DND-41 (cell line): ENCODE measurements around the gene GRIN1.

Experiments used
- ATAC-seq: fragments of 200-7000 bp; cut with Tn5 transposase; 3 replicates; pipeline ENCODE4 v1.9.1; 2021; ENCODE audit warnings: low read depth; ENCODE audit not compliant: insufficient read depth
- DNase-seq: peaks from one replicate; pipeline ENCODE4 v3.0.0-alpha.2; 2020
- H2AFZ ChIP-seq: 2 replicates; pipeline ENCODE4 v1.6.0; 2012; ENCODE audit warnings: low read depth, low read length
- H3K27ac ChIP-seq: 2 replicates; pipeline ENCODE4 v1.5.1; 2012; ENCODE audit warnings: low read length, inconsistent platforms
- H3K27me3 ChIP-seq: fragments of 200-600 bp; sonication (generic); 2 replicates; pipeline ENCODE4 v1.6.0; 2012; ENCODE audit warnings: low read length, mild to moderate bottlenecking, inconsistent platforms; ENCODE audit not compliant: insufficient read depth, poor library complexity
- H3K36me3 ChIP-seq: 2 replicates; pipeline ENCODE4 v1.5.1; 2012; ENCODE audit warnings: low read length, inconsistent platforms; ENCODE audit not compliant: insufficient read depth
- H3K4me1 ChIP-seq: 2 replicates; pipeline ENCODE4 v1.5.1; 2012; ENCODE audit warnings: mild to moderate bottlenecking, low read length; ENCODE audit not compliant: insufficient read depth
- H3K4me2 ChIP-seq: 2 replicates; pipeline ENCODE4 v1.6.0; 2012; ENCODE audit warnings: mild to moderate bottlenecking, moderate library complexity, low read length, inconsistent platforms; ENCODE audit not compliant: insufficient read depth
- H3K4me3 ChIP-seq, 2 experiments: fragments of 200-600 bp in 1 of 2; shearing (Covaris generic) in 1 of 2; 2 replicates each; pipeline ENCODE4 v1.5.1; 2012 to 2016; ENCODE audit warnings: inconsistent platforms in 2 of 2, low read length in 2 of 2, mild to moderate bottlenecking in 2 of 2, low read depth in 1 of 2, moderate library complexity in 1 of 2
- H3K79me2 ChIP-seq: 2 replicates; pipeline ENCODE4 v1.6.0; 2012; ENCODE audit warnings: low read length, inconsistent platforms; ENCODE audit not compliant: insufficient read depth
- H3K9ac ChIP-seq: 2 replicates; pipeline ENCODE4 v1.6.0; 2012; ENCODE audit warnings: low read depth, mild to moderate bottlenecking, inconsistent platforms, low read length, moderate library complexity
- H3K9me3 ChIP-seq: 2 replicates; pipeline ENCODE4 v1.5.1; 2012; ENCODE audit warnings: low read length, moderate library complexity, mild to moderate bottlenecking, inconsistent platforms; ENCODE audit not compliant: insufficient read depth, severe bottlenecking
- H4K20me1 ChIP-seq: 2 replicates; pipeline ENCODE4 v1.6.0; 2012; ENCODE audit warnings: low read length; ENCODE audit not compliant: insufficient read depth
- EZH2 ChIP-seq: IDR thresholded peaks from 3 replicates; pipeline ENCODE4 v1.6.1; 2012; ENCODE audit warnings: borderline replicate concordance, low read depth, mild to moderate bottlenecking, moderate library complexity, low read length, inconsistent platforms; ENCODE audit not compliant: severe bottlenecking
- TF ChIP-seq, protein P1 (sequence below): IDR thresholded peaks from 2 replicates; pipeline ENCODE4 v1.5.1; 2012; ENCODE audit warnings: borderline replicate concordance, low read length, moderate library complexity, mild to moderate bottlenecking; ENCODE audit not compliant: poor library complexity, severe bottlenecking; ENCODE audit errors: extremely low read depth

GRIN1 gene

DNA sequence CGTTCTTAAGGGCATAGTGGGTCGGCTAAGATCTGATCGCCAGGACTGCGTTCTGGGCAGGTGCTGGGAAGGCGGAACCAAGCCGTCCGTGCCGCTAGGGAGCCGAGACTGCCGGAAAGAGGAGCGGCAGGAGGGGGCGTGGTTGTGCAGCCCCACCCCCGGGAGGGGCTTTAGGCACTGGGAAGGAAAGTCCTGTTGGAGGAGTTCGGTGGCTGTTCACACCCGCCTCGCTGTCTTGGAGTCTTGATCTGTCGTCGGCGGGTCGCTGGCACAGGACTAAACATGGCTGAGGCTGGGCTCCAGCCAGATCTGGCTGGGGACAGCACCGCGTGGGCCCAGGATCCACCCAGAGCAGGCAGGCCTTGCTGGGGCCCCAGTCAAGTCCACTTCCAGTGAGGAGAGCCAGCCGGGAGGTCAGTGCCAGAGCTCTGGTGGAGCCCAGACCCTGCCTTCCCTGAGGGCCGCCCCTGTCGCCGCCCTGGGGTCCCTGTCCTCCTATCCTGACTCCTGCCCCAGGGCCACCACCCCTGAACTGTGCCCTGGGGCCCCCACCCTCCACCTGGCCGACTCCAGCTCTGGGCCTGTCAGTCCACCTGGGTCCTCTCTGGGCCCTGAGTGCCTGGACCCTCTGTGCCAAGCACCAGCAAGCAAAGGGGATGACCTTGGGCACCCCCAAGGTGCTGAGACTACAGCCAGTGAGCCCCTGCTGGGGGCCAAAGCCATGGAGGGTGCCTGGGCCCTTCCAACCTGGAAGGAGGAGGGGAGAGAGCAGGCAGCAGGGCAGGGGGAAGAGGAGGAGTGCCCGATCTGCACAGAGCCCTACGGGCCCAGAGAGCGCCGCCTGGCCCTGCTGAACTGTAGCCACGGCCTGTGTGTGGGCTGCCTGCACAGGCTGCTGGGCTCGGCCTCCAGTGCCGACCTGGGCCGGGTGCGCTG lies 78.6 kb downstream of the GRIN1 start:
- H3K27ac ChIP-seq: no peak overlapping the region

DNA sequence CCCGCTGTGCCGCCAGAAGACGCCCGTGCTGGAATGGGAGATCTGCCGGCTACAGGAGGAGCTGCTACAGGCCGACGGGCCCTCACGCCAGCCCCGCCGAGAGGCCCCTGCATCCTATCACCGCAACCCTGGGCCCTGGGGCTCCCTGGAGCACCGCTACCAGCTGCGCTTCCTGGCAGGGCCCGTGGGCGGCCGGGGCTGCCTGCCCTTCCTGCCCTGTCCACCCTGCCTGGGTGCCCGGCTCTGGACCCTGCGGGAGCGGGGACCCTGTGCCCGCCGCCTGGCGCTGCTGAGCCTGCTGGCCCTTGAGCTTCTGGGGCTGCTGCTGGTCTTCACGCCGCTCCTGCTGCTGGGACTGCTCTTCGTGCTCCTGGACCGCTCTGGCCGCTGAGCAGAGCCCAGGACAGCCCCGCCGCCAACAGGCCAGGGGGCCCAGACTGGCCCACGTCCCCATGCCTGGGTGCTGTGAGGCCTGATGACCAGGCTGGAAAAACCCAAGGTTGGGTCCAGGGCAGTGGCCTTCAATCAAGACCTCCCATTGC lies 79.3 kb downstream of the GRIN1 start:
- Histone ChIP-seq H2AFZ (no peak overlapping the region), H3K36me3 (peaks cover 24% of the 10 kb centered on the region), H3K27ac (no peak overlapping the region), H3K4me3 (no peak overlapping the region), H3K27me3 (no peaks in the 10 kb centered on the region), H3K9ac (no peak overlapping the region), H4K20me1 (no peaks in the 10 kb centered on the region; the same call in 1 of the 2 replicates), H3K4me2 (no peak overlapping the region), H3K79me2 (no peaks in the 10 kb centered on the region), H3K9me3 (no peaks in the 10 kb centered on the region), H3K4me1 (peaks cover 7% of the 10 kb centered on the region)
- ATAC-seq (no peak), DNase-seq (no peak)
- TF ChIP-seq, protein P1, sequence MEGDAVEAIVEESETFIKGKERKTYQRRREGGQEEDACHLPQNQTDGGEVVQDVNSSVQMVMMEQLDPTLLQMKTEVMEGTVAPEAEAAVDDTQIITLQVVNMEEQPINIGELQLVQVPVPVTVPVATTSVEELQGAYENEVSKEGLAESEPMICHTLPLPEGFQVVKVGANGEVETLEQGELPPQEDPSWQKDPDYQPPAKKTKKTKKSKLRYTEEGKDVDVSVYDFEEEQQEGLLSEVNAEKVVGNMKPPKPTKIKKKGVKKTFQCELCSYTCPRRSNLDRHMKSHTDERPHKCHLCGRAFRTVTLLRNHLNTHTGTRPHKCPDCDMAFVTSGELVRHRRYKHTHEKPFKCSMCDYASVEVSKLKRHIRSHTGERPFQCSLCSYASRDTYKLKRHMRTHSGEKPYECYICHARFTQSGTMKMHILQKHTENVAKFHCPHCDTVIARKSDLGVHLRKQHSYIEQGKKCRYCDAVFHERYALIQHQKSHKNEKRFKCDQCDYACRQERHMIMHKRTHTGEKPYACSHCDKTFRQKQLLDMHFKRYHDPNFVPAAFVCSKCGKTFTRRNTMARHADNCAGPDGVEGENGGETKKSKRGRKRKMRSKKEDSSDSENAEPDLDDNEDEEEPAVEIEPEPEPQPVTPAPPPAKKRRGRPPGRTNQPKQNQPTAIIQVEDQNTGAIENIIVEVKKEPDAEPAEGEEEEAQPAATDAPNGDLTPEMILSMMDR: no peak
- no peak for TF ChIP-seq EZH2

More for the DNA sequence above, 78.6 kb downstream of the GRIN1 start:
- Histone ChIP-seq H2AFZ (no peak overlapping the region), H3K4me1 (peaks cover under 1% of the 10 kb centered on the region), H3K9ac (no peak overlapping the region), H3K4me3 (no peak overlapping the region), H3K79me2 (no peaks in the 10 kb centered on the region), H3K27me3 (no peaks in the 10 kb centered on the region), H4K20me1 (no peaks in the 10 kb centered on the region; the same call in 1 of the 2 replicates), H3K36me3 (peaks cover 28% of the 10 kb centered on the region), H3K9me3 (no peaks in the 10 kb centered on the region), H3K4me2 (no peak overlapping the region)
- ATAC-seq (no peak), DNase-seq (no peak)
- TF ChIP-seq EZH2: no peak
- TF ChIP-seq, protein P1: no peak
